Heart left ventricle (tissue), 13 donors: Measurements from ENCODE around the gene LPIN1.

Experiments
- POLR2A ChIP-seq, 2 donors: fragments of 450-650 bp; IDR thresholded peaks; one replicate each; pipeline ENCODE4 v1.6.1; 2017; ENCODE audit warnings: antibody characterized with exemption in 2 of 2, mild to moderate bottlenecking in 2 of 2, moderate library complexity in 2 of 2
- TF ChIP-seq, protein P1 (sequence below), 12 donors: fragments of 200-600 bp; sonication (generic) in 4 of 12; IDR thresholded peaks; one replicate each; pipeline versions ENCODE4 v1.5.0 to v1.8.0; 2018 to 2022; ENCODE audit warnings: antibody characterized with exemption in 12 of 12, mild to moderate bottlenecking in 5 of 12
- donor health status: ischemic (EF 13 %, LVEDD 7.1; RV severe dilation, severe dysfunction).
- donor health status: DM: no; HTN: yes; CAD: no.
- donor health status: DM: no; HTN: no; CAD: no.
- donor health status: ischemic (EF 25% LVEDD 6.9; RV normal size, moderate dysfunction).
- donor health status: ischemic (EF 25% LVEDD 5.7; RV mildly dilated, moderate dysfunction).
- donor health status: ischemic (EF 35%, LVEDD 5.7; RV mildly dilated, moderate dysfunction).
- donor health status: nonischemic (EF 11% LVEDD 7.7; RV severe dilation, severe dysfunction).
- donor health status: DM: yes; HTN: yes; CAD: no.
- donor health status: PGD.
- donor health status: ischemic (EF 29% LVEDD 5.4; RV normal size, mild dysfunction).
- donor health status: nonischemic (EF 23%, LVEDD 6.1; RV moderate dilation, normal function).

- no peak for TF ChIP-seq POLR2A (IDR thresholded peaks at IDR 0.05)
- TF ChIP-seq, protein P1, sequence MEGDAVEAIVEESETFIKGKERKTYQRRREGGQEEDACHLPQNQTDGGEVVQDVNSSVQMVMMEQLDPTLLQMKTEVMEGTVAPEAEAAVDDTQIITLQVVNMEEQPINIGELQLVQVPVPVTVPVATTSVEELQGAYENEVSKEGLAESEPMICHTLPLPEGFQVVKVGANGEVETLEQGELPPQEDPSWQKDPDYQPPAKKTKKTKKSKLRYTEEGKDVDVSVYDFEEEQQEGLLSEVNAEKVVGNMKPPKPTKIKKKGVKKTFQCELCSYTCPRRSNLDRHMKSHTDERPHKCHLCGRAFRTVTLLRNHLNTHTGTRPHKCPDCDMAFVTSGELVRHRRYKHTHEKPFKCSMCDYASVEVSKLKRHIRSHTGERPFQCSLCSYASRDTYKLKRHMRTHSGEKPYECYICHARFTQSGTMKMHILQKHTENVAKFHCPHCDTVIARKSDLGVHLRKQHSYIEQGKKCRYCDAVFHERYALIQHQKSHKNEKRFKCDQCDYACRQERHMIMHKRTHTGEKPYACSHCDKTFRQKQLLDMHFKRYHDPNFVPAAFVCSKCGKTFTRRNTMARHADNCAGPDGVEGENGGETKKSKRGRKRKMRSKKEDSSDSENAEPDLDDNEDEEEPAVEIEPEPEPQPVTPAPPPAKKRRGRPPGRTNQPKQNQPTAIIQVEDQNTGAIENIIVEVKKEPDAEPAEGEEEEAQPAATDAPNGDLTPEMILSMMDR (IDR thresholded peaks at IDR 0.05) = no peak
These were observed 39.1 kb downstream of the LPIN1 start for GRCh38 chr2:11785611-11785940.
